Measurements from ENCODE around the gene LGALS1.
A peak's percentile ranks its signal among the peaks of the same experiment; 100 is the strongest.

The LGALS1 gene

DNA sequence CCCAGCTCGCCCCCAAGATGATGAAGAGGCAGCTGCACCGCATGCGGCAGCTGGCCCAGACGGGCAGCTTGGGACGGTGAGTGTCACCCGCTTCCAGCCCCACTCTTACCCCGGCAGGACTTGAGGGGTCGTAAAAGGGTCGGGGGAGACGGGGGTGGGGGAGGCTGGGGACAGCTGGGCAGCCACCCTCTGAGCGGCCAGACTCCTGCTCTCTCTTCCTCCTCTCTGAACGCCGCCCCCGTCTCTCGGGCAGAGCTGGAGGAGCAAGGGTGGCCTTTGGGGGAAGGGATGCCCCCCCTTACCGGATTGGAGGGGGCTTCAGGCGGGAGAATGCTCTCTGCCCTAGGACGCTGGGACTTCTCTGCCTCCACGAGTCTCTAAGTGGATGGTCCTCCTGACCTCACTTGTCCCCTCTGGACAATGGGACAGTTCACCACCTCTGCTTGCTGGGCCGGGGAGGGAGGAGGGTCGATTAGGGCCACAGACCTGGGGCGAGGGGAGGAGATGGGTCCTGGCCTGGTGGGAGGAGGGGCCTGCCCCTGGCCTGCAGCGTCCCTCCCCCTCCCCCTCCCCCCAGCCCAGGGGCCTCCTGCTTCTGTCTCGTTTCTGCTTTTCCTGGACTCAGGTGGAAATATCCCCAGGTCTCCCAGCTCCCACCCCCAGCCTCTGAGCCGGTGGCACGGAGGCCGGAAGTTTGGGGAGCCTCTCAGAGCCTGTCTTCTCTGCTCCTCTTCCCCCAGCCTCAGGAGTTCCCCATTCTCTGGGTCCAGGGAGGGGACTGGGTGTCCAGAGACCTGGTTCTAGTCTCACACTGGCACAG is 35.5 kb upstream of the LGALS1 start:
- TF ChIP-seq, protein P1, sequence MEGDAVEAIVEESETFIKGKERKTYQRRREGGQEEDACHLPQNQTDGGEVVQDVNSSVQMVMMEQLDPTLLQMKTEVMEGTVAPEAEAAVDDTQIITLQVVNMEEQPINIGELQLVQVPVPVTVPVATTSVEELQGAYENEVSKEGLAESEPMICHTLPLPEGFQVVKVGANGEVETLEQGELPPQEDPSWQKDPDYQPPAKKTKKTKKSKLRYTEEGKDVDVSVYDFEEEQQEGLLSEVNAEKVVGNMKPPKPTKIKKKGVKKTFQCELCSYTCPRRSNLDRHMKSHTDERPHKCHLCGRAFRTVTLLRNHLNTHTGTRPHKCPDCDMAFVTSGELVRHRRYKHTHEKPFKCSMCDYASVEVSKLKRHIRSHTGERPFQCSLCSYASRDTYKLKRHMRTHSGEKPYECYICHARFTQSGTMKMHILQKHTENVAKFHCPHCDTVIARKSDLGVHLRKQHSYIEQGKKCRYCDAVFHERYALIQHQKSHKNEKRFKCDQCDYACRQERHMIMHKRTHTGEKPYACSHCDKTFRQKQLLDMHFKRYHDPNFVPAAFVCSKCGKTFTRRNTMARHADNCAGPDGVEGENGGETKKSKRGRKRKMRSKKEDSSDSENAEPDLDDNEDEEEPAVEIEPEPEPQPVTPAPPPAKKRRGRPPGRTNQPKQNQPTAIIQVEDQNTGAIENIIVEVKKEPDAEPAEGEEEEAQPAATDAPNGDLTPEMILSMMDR (conservative IDR thresholded peaks at IDR 0.05), result no peak
- no peak for TF ChIP-seq ZFX (IDR thresholded peaks at IDR 0.05)
- H3K27ac ChIP-seq, result peak overlapping the region; percentile 61

DNA sequence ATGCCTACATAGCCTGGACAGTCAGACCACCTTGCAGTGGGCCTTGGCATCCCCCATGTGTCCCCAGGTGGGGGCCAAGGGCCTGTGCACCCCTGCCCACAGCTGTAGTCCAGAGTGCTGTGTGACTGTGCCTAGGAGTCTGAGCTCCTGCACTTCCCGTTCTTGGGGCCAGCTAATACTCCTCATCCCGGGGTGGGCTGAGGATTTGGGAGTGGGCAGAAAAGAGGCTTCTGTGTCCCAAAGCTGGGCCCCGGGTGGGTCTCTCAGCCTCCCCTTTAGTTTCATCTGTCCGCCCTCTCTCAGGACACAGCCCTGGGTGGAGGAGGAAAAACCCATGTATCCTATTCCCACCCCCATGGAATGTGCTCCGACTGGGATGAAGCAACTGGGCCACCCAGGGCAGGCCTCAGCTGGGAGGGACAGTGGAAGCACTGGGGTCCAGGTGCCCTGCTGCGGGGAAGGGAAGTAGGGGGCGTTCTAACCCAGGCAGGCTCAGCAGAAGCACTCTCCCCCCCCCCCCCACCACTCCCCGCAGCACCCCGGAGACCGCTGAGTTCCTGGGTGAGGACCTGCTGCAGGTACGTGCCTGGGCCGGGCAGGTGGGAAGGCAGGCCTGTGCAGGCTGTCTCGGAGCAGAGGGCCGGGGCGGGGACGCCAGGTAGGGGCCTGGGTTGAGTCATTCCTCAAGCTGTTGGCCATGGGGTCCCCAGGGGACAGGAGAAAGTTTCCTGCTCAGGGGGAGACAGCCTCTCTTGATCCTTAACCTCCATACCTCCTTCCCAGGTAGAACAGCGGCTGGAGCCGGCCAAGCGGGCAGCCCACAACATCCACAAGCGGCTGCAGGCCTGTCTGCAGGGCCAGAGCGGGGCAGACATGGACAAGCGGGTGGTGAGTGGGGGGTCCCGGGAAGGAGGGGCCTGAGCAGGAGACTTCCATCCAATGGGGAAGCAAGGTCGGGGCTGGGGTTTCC is 34.6 kb upstream of the LGALS1 start:
- TF ChIP-seq ZFX (IDR thresholded peaks at IDR 0.05), result no peak
- TF ChIP-seq, protein P1 (conservative IDR thresholded peaks at IDR 0.05), result no peak
- H3K27ac ChIP-seq, result peak overlapping the region; percentile 61

DNA sequence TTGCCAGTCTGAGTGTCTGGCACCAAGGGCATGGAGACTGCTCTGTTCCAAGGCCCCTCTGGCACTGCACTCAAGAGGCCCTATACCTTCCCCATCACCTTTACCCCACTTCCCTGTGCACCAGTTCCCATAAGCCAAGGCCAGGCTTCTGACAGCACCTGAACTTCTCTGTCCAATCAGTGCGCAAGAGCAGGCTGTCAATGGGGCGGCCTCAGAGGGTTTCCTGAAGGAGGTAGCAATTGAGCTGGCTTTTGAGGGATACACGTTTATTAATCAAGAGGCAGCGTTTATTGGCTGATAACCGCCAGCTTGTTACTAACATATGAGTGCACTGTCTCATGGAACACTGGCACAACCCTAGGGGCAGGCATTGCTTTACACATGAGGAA is 33.9 kb upstream of the LGALS1 start:
- TF ChIP-seq ZFX (IDR thresholded peaks at IDR 0.05), result no peak
- TF ChIP-seq, protein P1 (conservative IDR thresholded peaks at IDR 0.05), result no peak
- no peak overlapping the region for H3K27ac ChIP-seq

DNA sequence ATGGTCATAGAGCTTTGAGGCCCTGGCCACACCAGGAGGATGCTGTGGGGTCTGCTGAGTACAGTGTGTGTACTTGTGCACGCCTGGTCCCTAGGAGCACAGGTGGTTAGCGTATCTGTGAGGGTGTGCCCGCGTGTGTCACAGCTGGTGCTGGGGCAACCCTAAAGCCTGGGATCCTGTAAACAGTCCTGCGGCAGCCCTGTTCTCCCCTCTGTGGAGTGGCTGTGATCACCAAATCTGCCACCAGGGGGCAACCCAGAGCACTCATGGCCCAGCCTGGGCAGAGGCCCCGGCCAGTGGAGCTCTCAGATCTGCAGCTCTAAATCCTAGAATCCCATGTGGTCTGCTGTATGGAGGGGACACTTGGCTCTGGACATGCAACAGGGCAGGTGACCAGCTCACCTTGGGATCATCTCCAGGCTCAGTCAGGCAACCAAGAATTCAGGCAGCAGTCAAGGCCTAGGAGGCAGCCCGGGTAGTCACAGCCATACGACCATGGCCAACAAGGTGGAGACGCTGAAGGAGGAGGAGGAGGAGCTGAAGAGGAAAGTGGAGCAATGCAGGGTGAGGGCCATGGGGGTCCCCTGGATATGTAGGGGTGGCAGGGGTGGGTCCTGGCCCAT is 32.1 kb upstream of the LGALS1 start:
- TF ChIP-seq, protein P1 (conservative IDR thresholded peaks at IDR 0.05), result peak; percentile 96
- no peak for TF ChIP-seq ZFX (IDR thresholded peaks at IDR 0.05)
- no peak overlapping the region for H3K27ac ChIP-seq

DNA sequence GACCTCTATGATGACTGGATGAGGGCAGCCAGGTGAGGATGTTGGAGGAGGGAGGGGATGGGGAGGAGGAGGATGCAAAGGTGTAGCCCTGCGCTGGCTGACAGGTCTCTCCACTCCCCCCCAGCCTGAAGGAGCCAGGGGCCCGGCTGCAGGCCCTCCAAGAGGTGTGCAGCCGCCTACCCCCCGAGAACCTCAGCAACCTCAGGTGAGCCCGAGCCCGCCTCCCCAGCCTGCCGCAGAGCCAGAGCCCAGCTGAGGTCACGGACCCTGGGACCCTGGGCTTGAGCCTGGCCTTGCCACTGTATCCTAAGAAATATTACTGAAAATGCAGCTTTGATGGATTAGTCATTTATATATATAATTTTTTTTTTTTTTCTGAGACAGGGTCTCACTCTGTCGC is 28.1 kb upstream of the LGALS1 start:
- H3K27ac ChIP-seq, result no peak overlapping the region
- TF ChIP-seq, protein P1 (conservative IDR thresholded peaks at IDR 0.05), result no peak
- TF ChIP-seq ZFX (IDR thresholded peaks at IDR 0.05), result no peak

DNA sequence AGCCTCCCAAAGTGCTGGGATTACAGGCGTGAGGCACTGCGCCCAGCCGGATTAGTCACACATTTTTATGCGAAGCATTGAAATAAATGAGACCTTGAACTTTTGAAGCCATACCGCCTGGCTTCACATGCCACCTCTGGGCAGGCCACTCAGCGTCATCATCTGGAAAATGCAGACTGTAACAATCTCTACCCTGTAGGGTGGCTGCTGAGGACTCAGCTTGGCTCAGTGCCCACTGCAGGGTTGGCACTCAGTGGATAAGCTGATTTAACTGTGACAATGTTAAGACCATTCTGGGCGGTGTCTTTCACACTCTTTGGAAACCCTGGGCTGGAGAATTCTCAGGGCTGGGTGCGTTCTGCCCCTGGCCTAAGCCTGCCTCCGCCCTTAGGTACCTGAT is 27.5 kb upstream of the LGALS1 start:
- no peak overlapping the region for H3K27ac ChIP-seq
- no peak for TF ChIP-seq ZFX (IDR thresholded peaks at IDR 0.05)
- TF ChIP-seq, protein P1 (conservative IDR thresholded peaks at IDR 0.05), result no peak

Measured in C4-2B (cell line).